K562 (cell line): ENCODE measurements around the gene CLP1. TPM values are rescaled to one million over a fixed set of nuclear protein-coding genes. Genes with fewer than 3 reads are reported as not detected.
A peak's percentile ranks its signal among the peaks of the same experiment; 100 is the strongest.

ENCODE experiments used
- JUND ChIP-seq, 2 experiments: IDR thresholded peaks; 2 replicates in 1 of 2; 3 replicates in 1 of 2; pipeline ENCODE4 v1.6.1; 2011; ENCODE audit warnings: borderline replicate concordance in 2 of 2, low read depth in 2 of 2, low read length in 2 of 2, improper control_type of control experiment in 1 of 2, missing biosample characterization in 1 of 2, missing genetic modification characterization in 1 of 2, missing genetic modification reagents in 1 of 2
- KLF13 ChIP-seq: fragments of 450-650 bp; IDR thresholded peaks from 2 replicates; pipeline ENCODE4 v1.6.1; 2016; ENCODE audit warnings: missing genetic modification characterization, low read depth, mild to moderate bottlenecking, missing compliant biosample characterization, moderate library complexity, borderline replicate concordance
- NCOA4 ChIP-seq: fragments of 450-650 bp; IDR thresholded peaks from 2 replicates; pipeline ENCODE4 v1.6.1; 2018; ENCODE audit warnings: mild to moderate bottlenecking; ENCODE audit not compliant: partially characterized antibody
- PKNOX1 ChIP-seq: fragments of 450-650 bp; IDR thresholded peaks from 2 replicates; pipeline ENCODE4 v1.6.1; 2016
- ZBTB40 ChIP-seq, 2 experiments: fragments of 450-650 bp in 1 of 2; sonication (generic) in 1 of 2; formaldehyde crosslinking in 1 of 2; IDR thresholded peaks; 2 replicates each; pipeline versions ENCODE4 v1.7.1 to v1.9.0; 2016 to 2022; ENCODE audit warnings: inconsistent platforms in 1 of 2, mild to moderate bottlenecking in 1 of 2, missing genetic modification reagents in 1 of 2
- ZNF133 ChIP-seq: fragments of 250-450 bp; sonication (Bioruptor Pico); IDR thresholded peaks from 2 replicates; pipeline ENCODE4 v1.4.0; 2020; ENCODE audit warnings: mild to moderate bottlenecking
- ZNF23 ChIP-seq: fragments of 250-450 bp; sonication (Bioruptor Pico); IDR thresholded peaks from 2 replicates; pipeline ENCODE4 v1.4.0; 2020; ENCODE audit warnings: mild to moderate bottlenecking
- ZNF609 ChIP-seq: sonication (generic); formaldehyde crosslinking; IDR thresholded peaks from 2 replicates; pipeline ENCODE4 v1.8.1; 2023; ENCODE audit warnings: missing genetic modification reagents, mild to moderate bottlenecking, borderline replicate concordance
- ZNF785 ChIP-seq: fragments of 250-450 bp; sonication (Bioruptor Pico); IDR thresholded peaks from 2 replicates; pipeline ENCODE4 v1.4.0; 2020; ENCODE audit warnings: mild to moderate bottlenecking
- ZNF830 ChIP-seq: fragments of 250-450 bp; sonication (Bioruptor Pico); IDR thresholded peaks from 2 replicates; pipeline ENCODE4 v1.5.0; 2021; ENCODE audit warnings: mild to moderate bottlenecking
- ZSCAN32 ChIP-seq: fragments of 450-650 bp; formaldehyde crosslinking; IDR thresholded peaks from 2 replicates; pipeline ENCODE4 v1.4.0; 2020; ENCODE audit warnings: mild to moderate bottlenecking, moderate library complexity
- polyA plus RNA-seq, 8 experiments: library from polyadenylated mRNA; depleted of rRNA in 4 of 8; stranded (reverse) in 5 of 8; unstranded in 3 of 8; fragments of >200 nt; fragmentation: Nextera tagmentation in 2 of 8; fragmentation: Illumina TruSeq in 1 of 8; extraction: Ambion mirVana in 2 of 8; extraction: Trizol in 1 of 8; gene quantifications; 2 replicates each; pipeline versions ENCODE4 v1.2.1 to v1.2.3, GENCODE V29; 2011 to 2014; ENCODE audit warnings: inconsistent platforms in 1 of 8, missing spikeins in 1 of 8
- total RNA-seq, 7 experiments: library from RNA; depleted of rRNA in 6 of 7; stranded (reverse); fragments of >200 nt in 6 of 7; fragmentation: Illumina TruSeq in 2 of 7; extraction: Trizol in 2 of 7; gene quantifications; 2 replicates each; pipeline versions ENCODE4 v1.2.1 to v1.2.3, GENCODE V29; 2011 to 2021; ENCODE audit warnings: low replicate concordance in 1 of 7

The CLP1 gene
- total and polyA plus RNA-seq, 9 of the 15 experiments (the other 6 are each of a cell fraction or from before 2014, with no cell fraction given), result 19.1 to 46.2 (median 27.8) TPM

GRCh38 chr11:57667736-57668433 is 10.3 kb downstream of the CLP1 start, which contains the start of gene ZDHHC5 (continued):
- TF ChIP-seq ZNF609 (peak; percentile 85; the same call in 1 of the 2 replicates), ZBTB40 (IDR thresholded peaks at IDR 0.05) (peak; percentile 83), ZBTB40 (CRISPR knock-in tag; IDR thresholded peaks at IDR 0.05) (no peak), ZNF785 (no peak), PKNOX1 (no peak), ZSCAN32 (CRISPR knock-in tag) (no peak), ZNF133 (CRISPR knock-in tag) (no peak), NCOA4 (no peak), KLF13 (tag) (peak; percentile 79), JUND (IDR thresholded peaks at IDR 0.05; ENCODE audit: borderline replicate concordance, low read depth, low read length) (no peak), JUND (tag; IDR thresholded peaks at IDR 0.05; ENCODE audit: borderline replicate concordance, low read depth, low read length) (0 out of 3 replicates have a peak, but pooled peaks have one; percentile 30), ZNF830 (CRISPR knock-in tag) (no peak), ZNF23 (no peak)
